ENCODE data around the gene LYPD6B. TPM values are rescaled to one million over a fixed set of nuclear protein-coding genes. Genes with fewer than 3 reads are reported as not detected.

The LYPD6B gene
- polyA plus RNA-seq, 1 donor from 2014 or later = 7.8 TPM

DNA sequence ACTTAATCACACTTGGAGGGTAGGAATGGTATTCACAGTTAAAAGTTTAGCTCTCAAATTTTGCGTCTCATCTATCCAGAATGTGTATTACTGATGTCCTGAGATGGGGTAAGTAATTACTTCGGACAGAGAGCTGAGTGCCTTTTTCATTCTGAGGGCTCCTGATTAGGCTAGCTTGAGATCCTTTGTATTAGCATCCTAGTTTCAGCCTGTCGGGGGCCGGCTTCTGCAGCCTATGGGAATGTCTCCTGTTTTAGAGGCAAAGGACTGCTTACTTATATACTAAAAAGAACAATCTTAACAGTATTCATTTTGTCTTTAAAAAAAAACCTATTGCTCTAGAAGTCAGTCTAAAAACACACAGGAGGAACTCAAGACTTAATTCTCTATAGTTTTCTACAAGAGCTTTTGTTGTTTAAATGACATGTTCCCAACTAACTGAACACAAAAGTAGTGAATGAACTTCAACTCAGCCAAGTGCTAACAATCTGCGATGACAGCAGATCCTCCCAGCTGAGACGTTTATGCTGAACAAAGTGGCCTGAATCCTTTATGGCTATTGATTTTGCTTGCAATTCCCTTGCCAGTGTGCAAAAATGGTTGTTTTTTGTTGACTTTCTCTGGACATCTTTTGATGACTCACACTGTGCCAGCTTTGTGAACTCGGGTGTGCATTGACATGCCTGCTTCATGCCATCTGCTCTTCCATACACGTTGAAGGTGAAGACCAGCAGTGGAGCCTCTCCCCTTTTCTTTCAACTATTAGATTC is 118.7 kb downstream of the LYPD6B start:
- Mint-ChIP-seq H3K27ac (no peak overlapping the region), H3K27me3 (peaks cover 58% of the 10 kb centered on the region), H3K4me1 (peaks cover 13 to 25% (median 13%) of the 10 kb centered on the region in 3 donors), H3K9me3 (peaks cover 0 to 4% (median 0%) of the 10 kb centered on the region in 3 donors), H3K4me3 (no peak overlapping the region), H3K36me3 (no peaks in the 10 kb centered on the region)

GRCh38 chr2:149158957-149159356 is 120.5 kb downstream of the LYPD6B start:
- Mint-ChIP-seq H3K4me1 (peaks cover 11 to 24% (median 18%) of the 10 kb centered on the region in 3 donors), H3K4me3 (no peak overlapping the region), H3K9me3 (peaks cover 0 to 4% (median 0%) of the 10 kb centered on the region in 3 donors), H3K27me3 (peaks cover 57% of the 10 kb centered on the region), H3K36me3 (no peaks in the 10 kb centered on the region), H3K27ac (no peak overlapping the region)

GRCh38 chr2:149160195-149160594 is 121.7 kb downstream of the LYPD6B start:
- Mint-ChIP-seq H3K4me3 (no peak overlapping the region), H3K27ac (no peak overlapping the region), H3K36me3 (no peaks in the 10 kb centered on the region), H3K9me3 (peaks cover 0 to 4% (median 4%) of the 10 kb centered on the region in 3 donors), H3K4me1 (peaks cover 11 to 24% (median 18%) of the 10 kb centered on the region in 3 donors), H3K27me3 (peaks cover 62% of the 10 kb centered on the region)

DNA sequence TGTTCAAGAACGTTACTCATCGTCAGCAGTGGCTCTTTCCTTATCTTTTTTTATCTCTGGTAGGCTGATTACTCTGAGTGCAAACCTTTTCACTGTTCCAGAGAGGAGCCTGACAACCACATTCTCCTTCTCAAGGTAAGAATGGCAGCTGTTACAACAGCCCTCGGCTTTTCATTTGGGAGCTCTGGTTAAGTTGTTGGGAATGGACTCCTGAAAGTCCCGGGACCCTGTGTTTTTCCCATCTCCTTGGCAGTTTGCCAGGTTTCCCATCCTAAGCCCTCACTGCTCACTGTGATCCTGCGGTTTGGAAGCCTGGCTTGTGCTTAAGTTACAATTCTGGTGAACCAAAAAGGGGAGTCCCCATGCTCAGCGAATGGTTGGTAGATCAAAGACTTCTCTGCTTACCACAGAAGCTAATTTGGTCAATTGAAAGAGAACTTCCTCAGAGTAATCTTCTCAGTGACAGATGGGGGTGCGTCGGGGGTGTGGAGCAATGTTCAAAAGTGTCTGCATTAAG is 122.3 kb downstream of the LYPD6B start:
- Mint-ChIP-seq H3K36me3 (no peaks in the 10 kb centered on the region), H3K27me3 (peaks cover 61% of the 10 kb centered on the region), H3K27ac (no peak overlapping the region), H3K4me1 (peaks cover 11 to 24% (median 18%) of the 10 kb centered on the region in 3 donors), H3K4me3 (peak overlapping the region in 3 of 4 donors; percentile 49 to 85 (median 82)), H3K9me3 (peaks cover 0 to 4% (median 4%) of the 10 kb centered on the region in 3 donors)

GRCh38 chr2:149161481-149162225 is 123.2 kb downstream of the LYPD6B start:
- H3K4me1 Mint-ChIP-seq = peaks cover 10 to 26% (median 18%) of the 10 kb centered on the region in 3 donors
- peaks cover 65% of the 10 kb centered on the region for H3K27me3 Mint-ChIP-seq
- no peaks in the 10 kb centered on the region for H3K36me3 Mint-ChIP-seq
- peaks cover 0 to 4% (median 4%) of the 10 kb centered on the region in 3 donors for H3K9me3 Mint-ChIP-seq
- peak overlapping the region in 1 of 3 donors; percentile 0 for H3K27ac Mint-ChIP-seq
- peak overlapping the region in 1 of 4 donors; percentile 85 for H3K4me3 Mint-ChIP-seq

DNA sequence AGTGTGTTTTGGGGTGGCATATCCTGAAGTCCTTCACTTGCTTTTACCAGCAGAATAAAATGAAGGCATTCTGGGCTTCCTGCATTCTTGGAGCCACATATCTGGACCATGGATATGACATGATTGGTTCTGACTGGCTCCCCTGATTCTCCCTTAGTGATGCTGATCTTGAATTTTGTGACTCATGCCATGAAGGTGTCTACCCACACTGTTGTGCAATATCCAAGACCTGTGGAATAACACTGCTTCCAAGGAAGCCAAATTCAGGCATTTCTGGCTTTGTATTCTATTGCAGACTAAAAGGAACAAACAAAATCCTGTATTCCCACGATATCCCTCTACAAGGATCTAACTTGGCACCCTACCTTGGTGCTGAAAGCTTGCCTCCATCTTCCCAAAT is 125.8 kb downstream of the LYPD6B start:
- Mint-ChIP-seq H3K36me3 (peaks cover 2% of the 10 kb centered on the region), H3K27ac (no peak overlapping the region), H3K27me3 (peaks cover 69% of the 10 kb centered on the region), H3K4me3 (no peak overlapping the region), H3K4me1 (peaks cover 10 to 31% (median 21%) of the 10 kb centered on the region in 3 donors), H3K9me3 (peaks cover 0 to 4% (median 2%) of the 10 kb centered on the region in 3 donors)

GRCh38 chr2:149164827-149165226 is 126.3 kb downstream of the LYPD6B start:
- H3K27me3 Mint-ChIP-seq = peaks cover 64% of the 10 kb centered on the region
- peaks cover 10 to 31% (median 21%) of the 10 kb centered on the region in 3 donors for H3K4me1 Mint-ChIP-seq
- no peak overlapping the region for H3K27ac Mint-ChIP-seq
- no peak overlapping the region for H3K4me3 Mint-ChIP-seq
- peaks cover 2% of the 10 kb centered on the region for H3K36me3 Mint-ChIP-seq
- peaks cover 0 to 4% (median 2%) of the 10 kb centered on the region in 3 donors for H3K9me3 Mint-ChIP-seq

DNA sequence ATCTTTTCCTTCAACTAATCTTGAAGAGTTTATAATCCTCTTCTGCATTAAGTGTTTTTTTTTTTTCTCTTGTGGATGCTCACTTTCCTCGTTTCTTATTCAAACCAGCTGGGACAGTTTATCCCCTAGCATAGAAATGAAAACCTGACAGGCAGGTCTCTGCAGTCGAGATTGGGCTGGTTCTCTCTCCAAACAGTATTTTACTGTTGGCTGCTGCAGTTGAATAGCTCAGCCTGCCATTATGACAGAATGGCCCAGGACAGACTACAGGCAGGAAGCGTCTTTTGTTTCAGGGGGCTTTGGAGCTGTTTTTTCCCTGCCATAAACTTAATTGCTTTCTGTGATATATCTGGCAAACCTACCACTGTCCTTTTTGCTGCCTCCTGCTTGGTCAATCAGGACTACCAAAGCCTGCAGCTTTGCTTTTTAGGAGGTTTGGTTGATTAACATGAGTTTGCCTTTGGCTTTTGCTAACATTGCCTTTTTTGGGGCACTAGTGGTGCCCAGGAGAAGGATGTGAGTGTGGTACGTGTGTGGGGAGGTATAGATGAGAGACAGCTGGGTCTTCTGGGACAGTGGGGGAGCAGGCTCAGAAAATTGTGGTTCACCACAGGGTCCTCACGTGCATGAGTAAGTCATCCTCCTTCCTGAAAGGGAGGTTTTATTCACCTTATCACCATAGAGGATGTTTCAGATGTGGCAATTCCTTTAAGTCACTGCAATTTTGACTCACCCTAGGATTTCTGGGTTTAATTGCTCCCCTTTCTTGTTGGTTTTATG is 128.7 kb downstream of the LYPD6B start:
- H3K36me3 Mint-ChIP-seq = peaks cover 3% of the 10 kb centered on the region
- peaks cover 44% of the 10 kb centered on the region for H3K27me3 Mint-ChIP-seq
- peaks cover 4 to 8% (median 6%) of the 10 kb centered on the region in 3 donors for H3K9me3 Mint-ChIP-seq
- no peak overlapping the region for H3K27ac Mint-ChIP-seq
- H3K4me3 Mint-ChIP-seq = no peak overlapping the region
- peaks cover 0 to 10% (median 7%) of the 10 kb centered on the region in 3 donors for H3K4me1 Mint-ChIP-seq

DNA sequence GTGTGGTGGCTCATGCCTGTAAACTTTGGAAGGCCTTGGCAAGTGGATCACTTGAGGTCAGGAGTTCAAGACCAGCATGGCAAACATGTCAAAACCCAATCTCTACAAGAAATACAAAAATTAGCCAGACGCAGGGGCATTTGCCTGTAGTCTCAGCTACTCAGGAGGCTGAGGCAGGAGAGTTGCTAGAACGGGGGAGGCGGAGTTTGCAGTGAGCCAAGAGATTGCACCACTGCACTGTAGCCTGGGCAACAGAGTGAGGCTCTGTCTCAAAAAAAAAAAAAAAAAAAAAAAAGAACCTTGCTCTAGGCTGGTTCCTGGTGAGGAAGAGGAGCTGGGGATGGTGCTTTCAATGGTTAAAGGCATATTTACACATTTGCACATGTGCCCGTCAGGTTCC is 129.4 kb downstream of the LYPD6B start:
- Mint-ChIP-seq H3K4me1 (peaks cover 0 to 9% (median 7%) of the 10 kb centered on the region in 3 donors), H3K27me3 (peaks cover 37% of the 10 kb centered on the region), H3K4me3 (no peak overlapping the region), H3K27ac (no peak overlapping the region), H3K9me3 (peaks cover 4 to 11% (median 9%) of the 10 kb centered on the region in 3 donors), H3K36me3 (peaks cover 3% of the 10 kb centered on the region)

DNA sequence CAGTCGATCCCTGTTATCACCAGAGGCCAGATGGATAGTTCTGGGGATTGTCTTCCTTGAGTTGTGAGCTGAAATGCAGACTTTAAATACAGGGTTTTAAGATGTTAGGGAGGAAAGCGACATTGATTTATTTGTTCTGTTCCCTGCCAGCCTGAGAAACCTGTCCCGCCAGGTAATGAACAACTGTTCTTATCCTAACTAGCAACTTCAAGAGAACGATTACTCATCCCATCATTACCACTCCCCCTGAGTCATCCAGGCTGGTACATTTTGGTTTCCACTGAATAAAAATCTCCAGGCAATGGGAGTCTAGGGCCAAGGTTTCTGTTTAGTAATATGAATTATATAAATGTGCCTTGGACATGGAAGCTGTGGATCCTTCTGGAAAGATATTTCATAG is 131.2 kb downstream of the LYPD6B start:
- Mint-ChIP-seq H3K27ac (no peak overlapping the region), H3K36me3 (peaks cover 3% of the 10 kb centered on the region), H3K4me1 (peaks cover 0 to 6% (median 3%) of the 10 kb centered on the region in 3 donors), H3K4me3 (no peak overlapping the region), H3K9me3 (peaks cover 3 to 11% (median 9%) of the 10 kb centered on the region in 3 donors), H3K27me3 (peaks cover 26% of the 10 kb centered on the region)

DNA sequence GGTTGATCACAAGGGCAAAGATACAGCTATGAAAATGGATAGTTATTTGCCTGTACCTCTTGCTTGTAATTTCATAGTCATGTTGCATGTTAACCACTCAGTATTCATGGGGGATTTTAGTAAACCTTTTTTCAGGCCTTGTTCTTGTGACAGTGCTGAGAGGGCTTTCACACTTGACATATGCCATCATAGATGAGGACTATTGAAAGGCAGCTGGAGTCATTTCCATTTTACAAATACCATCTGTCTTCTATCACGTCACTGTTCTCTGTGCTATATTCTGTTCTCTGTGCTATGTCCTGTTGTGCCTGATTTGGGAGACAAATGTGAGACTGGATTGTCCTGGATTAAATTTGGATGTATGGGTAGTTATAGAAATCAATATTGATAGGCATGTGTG is 131.7 kb downstream of the LYPD6B start:
- H3K27ac Mint-ChIP-seq = no peak overlapping the region
- H3K36me3 Mint-ChIP-seq = peaks cover 3% of the 10 kb centered on the region
- H3K4me3 Mint-ChIP-seq = no peak overlapping the region
- H3K27me3 Mint-ChIP-seq = peaks cover 23% of the 10 kb centered on the region
- H3K9me3 Mint-ChIP-seq = peaks cover 0 to 11% (median 9%) of the 10 kb centered on the region in 3 donors
- H3K4me1 Mint-ChIP-seq = peaks cover 0 to 6% (median 3%) of the 10 kb centered on the region in 3 donors

DNA sequence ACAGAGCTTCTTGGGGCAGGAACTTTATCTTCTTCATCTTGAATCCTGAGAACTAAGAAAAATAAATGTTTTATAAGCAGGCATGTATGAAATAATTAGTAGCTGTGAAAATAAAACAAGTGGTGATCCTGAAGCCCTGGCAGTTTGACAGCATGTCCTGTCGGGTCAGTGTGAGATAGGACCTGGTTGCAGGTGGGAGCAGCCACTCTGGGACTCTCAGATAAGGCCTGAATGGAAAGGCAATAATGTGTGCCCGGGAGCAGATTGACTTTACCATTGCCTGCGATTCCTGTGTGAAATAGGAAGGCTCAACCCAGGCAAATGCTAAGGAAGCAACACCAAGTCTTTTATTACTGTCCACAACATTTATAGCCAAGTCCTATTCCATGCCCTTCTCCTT is 132.4 kb downstream of the LYPD6B start:
- Mint-ChIP-seq H3K9me3 (peaks cover 0 to 11% (median 9%) of the 10 kb centered on the region in 3 donors), H3K36me3 (peaks cover 3% of the 10 kb centered on the region), H3K4me1 (peaks cover 0 to 6% (median 3%) of the 10 kb centered on the region in 3 donors), H3K27me3 (peaks cover 19% of the 10 kb centered on the region), H3K4me3 (no peak overlapping the region), H3K27ac (no peak overlapping the region)

- H3K4me1 Mint-ChIP-seq = peaks cover 0 to 3% (median 2%) of the 10 kb centered on the region in 3 donors
- H3K27me3 Mint-ChIP-seq = peaks cover 10% of the 10 kb centered on the region
- H3K36me3 Mint-ChIP-seq = peaks cover 3% of the 10 kb centered on the region
- peaks cover 0 to 9% (median 9%) of the 10 kb centered on the region in 3 donors for H3K9me3 Mint-ChIP-seq
- no peak overlapping the region for H3K27ac Mint-ChIP-seq
- no peak overlapping the region for H3K4me3 Mint-ChIP-seq
Measured at GRCh38 chr2:149173220-149173619, 134.7 kb downstream of the LYPD6B start.

GRCh38 chr2:149175956-149176355 is 137.5 kb downstream of the LYPD6B start:
- Mint-ChIP-seq H3K27ac (no peak overlapping the region), H3K27me3 (peaks cover 8% of the 10 kb centered on the region), H3K9me3 (peaks cover 0 to 9% (median 9%) of the 10 kb centered on the region in 3 donors)

More at GRCh38 chr2:149175956-149176355, 137.5 kb downstream of the LYPD6B start:
- Mint-ChIP-seq H3K36me3 (peaks cover 3% of the 10 kb centered on the region), H3K4me3 (no peak overlapping the region), H3K4me1 (no peaks in the 10 kb centered on the region)
